AG04450 (cell line): ENCODE results near the gene DNAJC21. TPM values are rescaled to one million over a fixed set of nuclear protein-coding genes. Genes with fewer than 3 reads are reported as not detected.
"Not testable (repeated sequence)": the region's sequence is repeated elsewhere in the genome, so short reads cannot be mapped to it uniquely, and the experiment has no call there.

Experiments used
- CTCF ChIA-PET: fragments of 300-600, 350-600 bp; formaldehyde crosslinking; extraction: SDS; loops from one replicate; lab custom pipeline; 2022; ENCODE audit warnings: antibody characterized with exemption, inconsistent platforms; lab: Charles Lee
- POLR2A ChIA-PET: fragments of 350-600 bp; formaldehyde crosslinking; extraction: SDS; loops from one replicate; lab custom pipeline; 2021; ENCODE audit warnings: antibody characterized with exemption, inconsistent platforms; lab: Yijun Ruan, JAX
- DNase-seq: peaks from one replicate; pipeline ENCODE4 v3.0.0-alpha.2; 2011; ENCODE audit warnings: low read depth, low spot score
- H3K27ac ChIP-seq: one replicate; pipeline ENCODE4 v1.5.1; 2012; ENCODE audit warnings: low read depth, low read length, control low read depth
- H3K27me3 ChIP-seq: one replicate; pipeline ENCODE4 v1.6.0; 2012; ENCODE audit warnings: low read length; ENCODE audit not compliant: control insufficient read depth, insufficient read depth
- H3K4me3 ChIP-seq: 2 replicates; pipeline ENCODE4 v1.5.1; 2011; ENCODE audit warnings: mild to moderate bottlenecking, low read depth, low read length, control low read depth
- H3K9me3 ChIP-seq: 2 replicates; pipeline ENCODE4 v1.5.1; 2012; ENCODE audit warnings: low read length; ENCODE audit not compliant: control insufficient read depth, insufficient read depth
- CTCF ChIP-seq: IDR thresholded peaks from 2 replicates; pipeline ENCODE4 v1.5.1; 2011; ENCODE audit warnings: low read depth, low read length, control low read depth, inconsistent platforms
- polyA plus RNA-seq: library from polyadenylated mRNA; depleted of rRNA; stranded (reverse); fragments of >200 nt; gene quantifications from 2 replicates; pipeline ENCODE4 v1.2.3, GENCODE V29; 2011

DNAJC21 gene
- polyA plus RNA-seq, 1 experiment: 40.7 TPM

GRCh38 chr5:34967540-34967939 is 38.2 kb downstream of the DNAJC21 start:
- no peak overlapping the region for H3K27ac ChIP-seq
- H3K27me3 ChIP-seq: no peaks in the 10 kb centered on the region
- ChIA-PET CTCF (no interaction called here), POLR2A (no interaction called here)
- DNase-seq: no peak
- no peak for TF ChIP-seq CTCF
- H3K9me3 ChIP-seq: no peaks in the 10 kb centered on the region
- H3K4me3 ChIP-seq: no peak overlapping the region

GRCh38 chr5:34968258-34968657 is 38.9 kb downstream of the DNAJC21 start:
- no peak for TF ChIP-seq CTCF

GRCh38 chr5:34970552-34970951 is 41.2 kb downstream of the DNAJC21 start:
- CTCF ChIA-PET: interaction anchor here (1.1 kb wide), 1 partner anchor 12 kb away, joined by 4 read pairs; no protein-coding TSS in a partner anchor
- H3K4me3 ChIP-seq: no peak overlapping the region
- no peak for TF ChIP-seq CTCF
- H3K27me3 ChIP-seq: no peaks in the 10 kb centered on the region
- no peak overlapping the region for H3K27ac ChIP-seq
- POLR2A ChIA-PET: no interaction called here
- no peak for DNase-seq
- no peaks in the 10 kb centered on the region for H3K9me3 ChIP-seq

More at GRCh38 chr5:34968258-34968657, 38.9 kb downstream of the DNAJC21 start:
- CTCF ChIA-PET: no interaction called here
- H3K27ac ChIP-seq: no peak overlapping the region
- POLR2A ChIA-PET: no interaction called here
- no peaks in the 10 kb centered on the region for H3K9me3 ChIP-seq
- H3K4me3 ChIP-seq: no peak overlapping the region
- H3K27me3 ChIP-seq: no peaks in the 10 kb centered on the region
- DNase-seq: no peak

- POLR2A ChIA-PET, H3K4me3 ChIP-seq, H3K27me3 ChIP-seq, H3K27ac ChIP-seq, H3K9me3 ChIP-seq, DNase-seq: not testable (repeated sequence)
- CTCF ChIA-PET: interaction anchor here (1.3 kb wide), 1 partner anchor 11 kb away, joined by 3 read pairs; no protein-coding TSS in a partner anchor
Measured at GRCh38 chr5:34971655-34972054, 42.3 kb downstream of the DNAJC21 start.

GRCh38 chr5:34976347-34976746 is 47.0 kb downstream of the DNAJC21 start:
- DNase-seq: no peak
- H3K27me3 ChIP-seq: peaks cover 14% of the 10 kb centered on the region
- CTCF ChIA-PET: no interaction called here
- no peak overlapping the region for H3K27ac ChIP-seq
- H3K9me3 ChIP-seq: no peaks in the 10 kb centered on the region
- POLR2A ChIA-PET: no interaction called here
- H3K4me3 ChIP-seq: no peak overlapping the region
- TF ChIP-seq CTCF: no peak
